ENCODE results near the gene HDAC8.

- no peak for TF ChIP-seq POLR2A (IDR thresholded peaks at IDR 0.05; ENCODE audit: low read length)
- TF ChIP-seq HOXB13 (CRISPR knock-in tag; IDR thresholded peaks at IDR 0.05; ENCODE audit: low read depth) = no peak
- no peak for TF ChIP-seq CTCF (IDR thresholded peaks at IDR 0.05)
- TF ChIP-seq, protein P1, sequence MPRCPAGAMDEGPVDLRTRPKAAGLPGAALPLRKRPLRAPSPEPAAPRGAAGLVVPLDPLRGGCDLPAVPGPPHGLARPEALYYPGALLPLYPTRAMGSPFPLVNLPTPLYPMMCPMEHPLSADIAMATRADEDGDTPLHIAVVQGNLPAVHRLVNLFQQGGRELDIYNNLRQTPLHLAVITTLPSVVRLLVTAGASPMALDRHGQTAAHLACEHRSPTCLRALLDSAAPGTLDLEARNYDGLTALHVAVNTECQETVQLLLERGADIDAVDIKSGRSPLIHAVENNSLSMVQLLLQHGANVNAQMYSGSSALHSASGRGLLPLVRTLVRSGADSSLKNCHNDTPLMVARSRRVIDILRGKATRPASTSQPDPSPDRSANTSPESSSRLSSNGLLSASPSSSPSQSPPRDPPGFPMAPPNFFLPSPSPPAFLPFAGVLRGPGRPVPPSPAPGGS (IDR thresholded peaks at IDR 0.05) = no peak
- TF ChIP-seq, protein P2, sequence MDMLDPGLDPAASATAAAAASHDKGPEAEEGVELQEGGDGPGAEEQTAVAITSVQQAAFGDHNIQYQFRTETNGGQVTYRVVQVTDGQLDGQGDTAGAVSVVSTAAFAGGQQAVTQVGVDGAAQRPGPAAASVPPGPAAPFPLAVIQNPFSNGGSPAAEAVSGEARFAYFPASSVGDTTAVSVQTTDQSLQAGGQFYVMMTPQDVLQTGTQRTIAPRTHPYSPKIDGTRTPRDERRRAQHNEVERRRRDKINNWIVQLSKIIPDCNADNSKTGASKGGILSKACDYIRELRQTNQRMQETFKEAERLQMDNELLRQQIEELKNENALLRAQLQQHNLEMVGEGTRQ (IDR thresholded peaks at IDR 0.05) = no peak
- TF ChIP-seq, protein P3, sequence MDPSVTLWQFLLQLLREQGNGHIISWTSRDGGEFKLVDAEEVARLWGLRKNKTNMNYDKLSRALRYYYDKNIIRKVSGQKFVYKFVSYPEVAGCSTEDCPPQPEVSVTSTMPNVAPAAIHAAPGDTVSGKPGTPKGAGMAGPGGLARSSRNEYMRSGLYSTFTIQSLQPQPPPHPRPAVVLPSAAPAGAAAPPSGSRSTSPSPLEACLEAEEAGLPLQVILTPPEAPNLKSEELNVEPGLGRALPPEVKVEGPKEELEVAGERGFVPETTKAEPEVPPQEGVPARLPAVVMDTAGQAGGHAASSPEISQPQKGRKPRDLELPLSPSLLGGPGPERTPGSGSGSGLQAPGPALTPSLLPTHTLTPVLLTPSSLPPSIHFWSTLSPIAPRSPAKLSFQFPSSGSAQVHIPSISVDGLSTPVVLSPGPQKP (IDR thresholded peaks at IDR 0.05; ENCODE audit: low read depth, low read length) = no peak
- no peak for TF ChIP-seq RAD21 (conservative IDR thresholded peaks at IDR 0.05 in 1 of 2, IDR thresholded peaks at IDR 0.05 in 1 of 2)
- no peak for TF ChIP-seq TP53 (CRISPR knock-in tag; IDR thresholded peaks at IDR 0.05)
- TF ChIP-seq CBX2 (IDR thresholded peaks at IDR 0.05; ENCODE audit: borderline replicate concordance, low read depth) = no peak
Observed at GRCh38 chrX:72584163-72584562, 11.5 kb upstream of the HDAC8 start.

Measured in A549 (cell line).